Ovary (tissue), 9 donors: ENCODE data around the gene ANKRD33B. TPM values are rescaled to one million over a fixed set of nuclear protein-coding genes. Genes with fewer than 3 reads are reported as not detected.

Experiments
- DNase-seq, 5 donors: peaks; one replicate each; pipeline ENCODE4 v3.0.0-alpha.2; 2019 to 2020
- H3K27ac ChIP-seq, 2 donors: fragments of 200-600 bp; one replicate each; pipeline versions ENCODE4 v1.5.1 to v1.8.0; 2019 to 2022
- H3K27me3 ChIP-seq: fragments of 200-600 bp; one replicate; pipeline ENCODE4 v1.8.0; 2022
- H3K36me3 ChIP-seq: fragments of 200-600 bp; sonication (generic); one replicate; pipeline ENCODE4 v1.5.1; 2019
- H3K4me1 ChIP-seq: one replicate; pipeline ENCODE4 v1.8.1; 2013; ENCODE audit warnings: mild to moderate bottlenecking, moderate library complexity; ENCODE audit not compliant: insufficient read depth
- H3K4me3 ChIP-seq: fragments of 200-600 bp; sonication (generic); one replicate; pipeline ENCODE4 v1.5.1; 2017
- H3K9me3 ChIP-seq, 2 donors: fragments of 200-600 bp in 1 of 2; sonication (generic) in 1 of 2; one replicate each; pipeline versions ENCODE4 v1.5.1 to v1.8.1; 2013 to 2019; ENCODE audit warnings: mild to moderate bottlenecking in 1 of 2, moderate library complexity in 1 of 2
- EP300 ChIP-seq: sonication (generic); formaldehyde crosslinking; IDR thresholded peaks from one replicate; pipeline ENCODE4 v1.6.1; 2017; ENCODE audit warnings: antibody characterized with exemption
- POLR2A ChIP-seq: fragments of 450-650 bp; IDR thresholded peaks from one replicate; pipeline ENCODE4 v1.6.1; 2017; ENCODE audit warnings: antibody characterized with exemption, mild to moderate bottlenecking, moderate library complexity
- WGBS, 3 donors: extraction: QIAGEN DNeasy Blood & Tissue Kit in 1 of 3; methylation state at CpG; one replicate each; pipeline versions ENCODE4 v1.1.5 to v1.1.7; 2013 to 2017; 5-methylcytosine and 5-hydroxymethylcytosine counted together
- intact Hi-C, 4 donors: fragments of 100-400 bp; cut with DNase I; formaldehyde crosslinking; loops; one replicate each; pipeline versions ENCODE4 v1.11.0 to v1.15.1; 2022 to 2023
- polyA plus RNA-seq, 2 donors: library from polyadenylated mRNA; stranded (reverse); fragments of 200-250 nt in 1 of 2; fragments of 350-450 nt in 1 of 2; fragmentation: Illumina TruSeq in 1 of 2; extraction: RNeasy Lipid Tissue Mini Kit (QIAGEN cat#74804) in 1 of 2; gene quantifications; one replicate each; pipeline ENCODE4 v1.2.3, GENCODE V29; 2013 to 2014
- total RNA-seq, 7 donors: library from RNA; depleted of rRNA in 2 of 7; stranded (reverse); fragments of >200 nt in 2 of 7; fragmentation: NEBNext Ultra II Directional in 3 of 7; extraction: Animal tissue kit (Norgen Biotek cat#: 25700) in 3 of 7; gene quantifications; one replicate each; pipeline versions ENCODE4 v1.1.0 to v1.2.4, GENCODE V29; 2016 to 2023
- TF ChIP-seq, protein P1 (sequence below), 3 donors: fragments of 450-650 bp in 2 of 3; fragments of 200-600 bp in 1 of 3; IDR thresholded peaks; one replicate each; pipeline versions ENCODE4 v1.5.1 to v1.8.0; 2016 to 2022; ENCODE audit warnings: antibody characterized with exemption in 3 of 3, mild to moderate bottlenecking in 1 of 3
- donor health status: DM: no; HTN: no; CAD: no; lungs with moderate emphysema.
- donor health status: DM: no; HTN: no; CAD: no.
- donor health status: Bipolar disorder and iron deficiency.
- donor health status: DM: yes; HTN: yes; CAD: no.
- donor health status: DM: no; HTN: no; CAD: no.
- donor health status: DM: yes; HTN: yes; CAD: no.

ANKRD33B gene
- total and polyA plus RNA-seq, 9 donors = 0.65 to 13.3 (median 1.9) TPM

DNA sequence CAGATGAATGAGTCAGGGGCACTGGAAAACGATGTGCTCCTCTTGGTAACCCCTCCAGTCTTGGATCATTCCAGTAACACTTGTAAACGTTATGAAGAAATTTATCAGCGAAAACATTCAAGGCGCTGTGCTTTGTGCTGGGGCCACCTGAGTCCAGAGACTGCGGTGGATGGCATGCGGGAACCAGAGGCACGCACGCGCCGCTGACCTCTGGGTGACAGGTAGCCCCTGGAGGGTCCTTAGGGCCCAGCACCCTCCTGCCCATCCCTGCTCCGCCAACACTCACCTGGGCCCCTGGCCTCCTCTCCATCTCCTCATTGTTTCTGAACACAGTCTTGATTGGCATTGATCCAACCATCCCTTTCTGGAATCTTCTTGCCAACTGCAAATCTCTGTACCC lies 110.2 kb downstream of the ANKRD33B start:
- DNase-seq = no peak
- WGBS, 3 donors = 80 to 85% (median 81%) methylated on average over 11 of the region's 11 CpGs
- Histone ChIP-seq H3K9me3 (no peaks in the 10 kb centered on the region), H3K27me3 (no peaks in the 10 kb centered on the region), H3K27ac (no peak overlapping the region), H3K4me1 (no peaks in the 10 kb centered on the region), H3K36me3 (no peaks in the 10 kb centered on the region), H3K4me3 (no peak overlapping the region)
- TF ChIP-seq, protein P1, sequence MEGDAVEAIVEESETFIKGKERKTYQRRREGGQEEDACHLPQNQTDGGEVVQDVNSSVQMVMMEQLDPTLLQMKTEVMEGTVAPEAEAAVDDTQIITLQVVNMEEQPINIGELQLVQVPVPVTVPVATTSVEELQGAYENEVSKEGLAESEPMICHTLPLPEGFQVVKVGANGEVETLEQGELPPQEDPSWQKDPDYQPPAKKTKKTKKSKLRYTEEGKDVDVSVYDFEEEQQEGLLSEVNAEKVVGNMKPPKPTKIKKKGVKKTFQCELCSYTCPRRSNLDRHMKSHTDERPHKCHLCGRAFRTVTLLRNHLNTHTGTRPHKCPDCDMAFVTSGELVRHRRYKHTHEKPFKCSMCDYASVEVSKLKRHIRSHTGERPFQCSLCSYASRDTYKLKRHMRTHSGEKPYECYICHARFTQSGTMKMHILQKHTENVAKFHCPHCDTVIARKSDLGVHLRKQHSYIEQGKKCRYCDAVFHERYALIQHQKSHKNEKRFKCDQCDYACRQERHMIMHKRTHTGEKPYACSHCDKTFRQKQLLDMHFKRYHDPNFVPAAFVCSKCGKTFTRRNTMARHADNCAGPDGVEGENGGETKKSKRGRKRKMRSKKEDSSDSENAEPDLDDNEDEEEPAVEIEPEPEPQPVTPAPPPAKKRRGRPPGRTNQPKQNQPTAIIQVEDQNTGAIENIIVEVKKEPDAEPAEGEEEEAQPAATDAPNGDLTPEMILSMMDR (IDR thresholded peaks at IDR 0.05) = no peak
- TF ChIP-seq EP300 = no peak
- TF ChIP-seq POLR2A = no peak
- intact Hi-C loops = no loop called here

DNA sequence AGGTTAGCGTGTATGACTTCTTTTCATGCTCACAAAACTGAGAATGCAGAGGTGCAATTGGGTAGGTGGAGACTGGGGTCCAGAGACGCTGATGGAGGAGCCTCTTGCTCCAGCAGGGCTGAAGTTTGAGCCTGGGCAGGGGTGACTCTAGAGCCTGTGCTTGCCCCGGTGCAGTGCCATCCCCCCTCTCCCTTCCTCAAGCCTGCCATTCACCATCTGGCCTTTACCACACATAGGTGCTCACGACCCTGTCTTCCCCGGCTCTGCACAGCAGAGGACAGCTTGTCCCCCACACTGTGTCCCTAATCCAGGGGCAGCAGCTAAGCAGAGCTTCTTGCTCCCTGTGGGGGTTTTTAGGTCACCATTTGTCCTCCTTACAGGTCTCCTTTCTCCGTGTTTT lies 110.7 kb downstream of the ANKRD33B start:
- H3K4me1 ChIP-seq = no peaks in the 10 kb centered on the region
- no peaks in the 10 kb centered on the region for H3K36me3 ChIP-seq
- no peak for DNase-seq
- TF ChIP-seq POLR2A = no peak
- no peaks in the 10 kb centered on the region for H3K9me3 ChIP-seq
- intact Hi-C loops = no loop called here
- H3K27ac ChIP-seq = no peak overlapping the region
- no peaks in the 10 kb centered on the region for H3K27me3 ChIP-seq
- 33 to 43% (median 35%) methylated on average over 6 of the region's 6 CpGs for WGBS, 3 donors
- H3K4me3 ChIP-seq = no peak overlapping the region

DNA sequence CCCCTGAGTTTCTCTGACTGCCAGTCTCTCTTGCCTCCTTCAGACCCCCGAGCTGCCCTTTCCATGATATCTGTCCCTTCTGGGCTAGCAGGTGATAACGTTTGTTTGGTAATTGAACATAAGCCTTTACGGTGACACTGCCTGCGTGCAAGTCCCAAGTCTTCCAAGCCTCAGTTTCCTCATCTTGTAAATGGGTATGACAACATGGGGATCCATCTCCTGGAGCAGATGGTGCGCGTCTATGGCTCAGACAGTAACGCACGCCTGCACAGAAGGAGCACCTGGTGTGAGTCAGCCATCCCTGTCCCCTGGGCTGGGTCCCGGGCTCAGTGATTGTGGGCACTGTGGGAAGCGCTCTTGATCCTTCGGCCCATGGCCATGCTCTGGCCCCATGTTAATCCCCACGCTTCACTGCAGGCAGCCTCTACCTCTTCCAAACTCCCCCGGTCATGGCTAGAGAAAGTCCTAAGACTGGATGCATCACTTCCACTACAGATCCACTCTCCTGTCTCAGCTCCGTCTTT lies 111.4 kb downstream of the ANKRD33B start:
- Histone ChIP-seq H3K4me3 (no peak overlapping the region), H3K36me3 (no peaks in the 10 kb centered on the region), H3K27me3 (no peaks in the 10 kb centered on the region), H3K27ac (no peak overlapping the region), H3K9me3 (no peaks in the 10 kb centered on the region), H3K4me1 (no peaks in the 10 kb centered on the region)
- intact Hi-C loops = no loop called here
- no peak for DNase-seq
- WGBS, 3 donors = 78 to 84% (median 81%) methylated on average over 14 of the region's 14 CpGs
- TF ChIP-seq, protein P1 (IDR thresholded peaks at IDR 0.05) = no peak
- TF ChIP-seq EP300 (no peak), POLR2A (no peak)

DNA sequence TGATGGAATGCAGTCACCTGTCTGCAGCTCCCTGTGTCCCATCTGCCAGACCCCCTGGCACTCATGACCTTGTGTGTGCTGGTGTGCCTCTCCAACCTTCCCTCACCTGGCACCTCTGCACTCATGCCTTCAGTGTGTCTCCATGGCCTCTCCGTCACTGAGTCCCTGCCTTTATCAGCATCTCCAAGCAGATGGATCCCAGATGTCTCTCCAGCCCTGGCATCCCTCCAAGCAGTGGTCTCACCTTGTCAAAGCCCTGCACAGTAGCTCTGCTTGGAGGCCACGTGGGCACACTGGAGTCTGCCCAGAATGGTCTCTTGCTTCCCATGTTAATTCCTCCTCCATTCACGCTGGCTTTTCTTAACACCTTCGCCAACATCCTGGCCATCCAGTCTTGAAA lies 112.4 kb downstream of the ANKRD33B start:
- intact Hi-C loops = no loop called here
- no peak for DNase-seq
- TF ChIP-seq POLR2A = no peak
- TF ChIP-seq, protein P1 (IDR thresholded peaks at IDR 0.05) = no peak
- TF ChIP-seq EP300 = no peak
- Histone ChIP-seq H3K9me3 (no peaks in the 10 kb centered on the region), H3K27me3 (no peaks in the 10 kb centered on the region), H3K4me3 (no peak overlapping the region), H3K36me3 (no peaks in the 10 kb centered on the region), H3K4me1 (no peaks in the 10 kb centered on the region), H3K27ac (no peak overlapping the region)
- WGBS, 3 donors = 47 to 51% (median 48%) methylated on average over 4 of the region's 4 CpGs

DNA sequence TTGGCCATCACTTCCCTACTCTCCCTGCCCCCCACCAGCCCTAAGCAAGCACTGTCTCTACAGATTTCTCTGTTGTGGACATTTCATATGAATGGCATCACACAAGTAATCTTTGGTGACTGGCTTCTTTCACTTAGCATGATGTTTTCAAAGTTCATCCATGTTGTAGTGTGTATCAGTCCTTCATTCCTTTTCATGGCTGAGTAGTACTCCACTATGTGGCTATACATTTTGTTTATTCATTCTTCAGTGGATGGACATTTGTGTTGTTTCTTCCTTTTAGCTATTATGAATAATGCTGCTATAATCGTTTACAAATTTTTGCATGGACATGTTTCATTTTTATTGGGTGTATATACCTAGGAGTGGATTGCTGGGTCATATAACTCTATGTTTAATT lies 113.1 kb downstream of the ANKRD33B start:
- Histone ChIP-seq H3K4me3 (no peak overlapping the region), H3K4me1 (no peaks in the 10 kb centered on the region), H3K27me3 (no peaks in the 10 kb centered on the region), H3K9me3 (no peaks in the 10 kb centered on the region), H3K27ac (no peak overlapping the region), H3K36me3 (no peaks in the 10 kb centered on the region)
- TF ChIP-seq POLR2A (no peak), EP300 (no peak)
- WGBS, 3 donors = 91 to 100% (median 91%) methylated on average over 1 of the region's 1 CpG
- intact Hi-C loops = no loop called here
- DNase-seq = no peak
